D721Med (cell line): ENCODE measurements around the gene ANKS1B.
A peak's percentile ranks its signal among the peaks of the same experiment; 100 is the strongest.
"Not testable (repeated sequence)": the region's sequence is repeated elsewhere in the genome, so short reads cannot be mapped to it uniquely, and the experiment has no call there.

Experiments
- DNase-seq: peaks from one replicate; pipeline ENCODE4 v3.0.0; 2011; ENCODE audit warnings: low spot score; ENCODE audit not compliant: insufficient read length
- FAIRE-seq: peaks from 2 replicates; lab custom pipeline; 2011; peaks lifted over from hg19 to GRCh38; lab: Jason Lieb, UNC
- TF ChIP-seq, protein P1 (sequence below): IDR thresholded peaks from 2 replicates; pipeline ENCODE4 v1.5.1; 2012; ENCODE audit warnings: mild to moderate bottlenecking, control low read depth; ENCODE audit not compliant: insufficient read depth; ENCODE audit errors: missing control alignments

ANKS1B gene

DNA sequence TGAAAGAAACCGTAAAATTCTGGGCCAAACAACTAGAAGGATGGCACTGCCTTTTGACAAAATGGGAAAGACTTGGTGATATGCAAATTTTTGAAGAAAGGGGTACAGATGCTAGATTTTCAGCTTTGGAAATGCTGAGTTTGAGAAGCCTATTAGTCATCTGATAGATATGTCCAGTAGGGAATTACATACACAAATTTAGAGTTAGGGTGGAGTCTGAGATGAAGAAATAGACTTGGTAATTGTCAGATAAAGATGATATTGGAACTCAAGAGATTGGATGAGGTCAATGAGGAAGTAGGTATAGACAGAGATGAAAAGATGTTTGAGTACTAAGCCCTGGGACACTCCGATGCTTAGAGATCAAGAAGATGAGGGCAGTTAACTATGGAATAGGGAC lies 184.1 kb downstream of the ANKS1B start:
- FAIRE-seq (no peak), DNase-seq (no peak)
- TF ChIP-seq, protein P1, sequence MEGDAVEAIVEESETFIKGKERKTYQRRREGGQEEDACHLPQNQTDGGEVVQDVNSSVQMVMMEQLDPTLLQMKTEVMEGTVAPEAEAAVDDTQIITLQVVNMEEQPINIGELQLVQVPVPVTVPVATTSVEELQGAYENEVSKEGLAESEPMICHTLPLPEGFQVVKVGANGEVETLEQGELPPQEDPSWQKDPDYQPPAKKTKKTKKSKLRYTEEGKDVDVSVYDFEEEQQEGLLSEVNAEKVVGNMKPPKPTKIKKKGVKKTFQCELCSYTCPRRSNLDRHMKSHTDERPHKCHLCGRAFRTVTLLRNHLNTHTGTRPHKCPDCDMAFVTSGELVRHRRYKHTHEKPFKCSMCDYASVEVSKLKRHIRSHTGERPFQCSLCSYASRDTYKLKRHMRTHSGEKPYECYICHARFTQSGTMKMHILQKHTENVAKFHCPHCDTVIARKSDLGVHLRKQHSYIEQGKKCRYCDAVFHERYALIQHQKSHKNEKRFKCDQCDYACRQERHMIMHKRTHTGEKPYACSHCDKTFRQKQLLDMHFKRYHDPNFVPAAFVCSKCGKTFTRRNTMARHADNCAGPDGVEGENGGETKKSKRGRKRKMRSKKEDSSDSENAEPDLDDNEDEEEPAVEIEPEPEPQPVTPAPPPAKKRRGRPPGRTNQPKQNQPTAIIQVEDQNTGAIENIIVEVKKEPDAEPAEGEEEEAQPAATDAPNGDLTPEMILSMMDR = no peak

DNA sequence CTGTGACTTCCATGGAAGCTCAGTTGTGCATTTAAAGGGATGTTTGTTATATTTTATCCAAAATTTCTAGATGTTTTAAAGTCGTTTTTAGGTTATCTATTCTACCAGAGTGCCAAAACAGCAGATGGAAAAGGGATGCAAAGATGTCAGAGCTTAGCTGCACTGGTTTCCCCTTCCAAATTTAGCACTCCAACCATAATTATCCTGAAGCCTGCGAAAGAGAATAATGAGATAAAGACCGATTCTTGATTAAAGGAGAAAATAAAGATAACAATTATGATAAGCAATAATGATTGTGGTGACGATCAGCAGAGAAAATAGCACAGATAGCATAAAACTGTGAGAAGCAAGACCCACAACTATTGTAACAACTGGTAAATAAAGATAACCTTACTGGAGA lies 186.8 kb downstream of the ANKS1B start:
- not testable (repeated sequence) for DNase-seq, FAIRE-seq

- no peak for FAIRE-seq
- TF ChIP-seq, protein P1 = no peak
- DNase-seq = no peak
Measured at GRCh38 chr12:99783421-99783820, 201.3 kb downstream of the ANKS1B start.

- FAIRE-seq (no peak), DNase-seq (no peak)
- TF ChIP-seq, protein P1 = no peak
Measured at GRCh38 chr12:99772274-99772673, 212.5 kb downstream of the ANKS1B start.

DNA sequence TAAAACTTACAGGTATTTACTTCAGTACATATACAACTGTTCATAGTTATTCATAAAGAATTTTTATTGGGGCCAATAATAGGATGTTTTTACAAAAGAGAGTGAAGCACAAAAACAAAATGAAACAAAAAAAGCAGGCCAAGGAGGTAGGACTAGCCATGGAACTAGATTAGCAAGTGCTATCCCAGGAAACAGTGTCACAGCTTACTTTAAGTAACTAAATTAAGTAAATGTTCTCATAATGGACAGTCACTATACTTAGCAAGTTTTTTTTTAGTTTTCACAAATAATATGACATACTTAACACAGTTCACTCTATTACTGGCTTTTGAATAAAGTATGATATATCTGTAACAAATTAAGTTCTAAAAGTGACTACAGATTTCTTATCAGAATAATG lies 213.1 kb downstream of the ANKS1B start:
- FAIRE-seq (no peak), DNase-seq (no peak)
- TF ChIP-seq, protein P1 = no peak

DNA sequence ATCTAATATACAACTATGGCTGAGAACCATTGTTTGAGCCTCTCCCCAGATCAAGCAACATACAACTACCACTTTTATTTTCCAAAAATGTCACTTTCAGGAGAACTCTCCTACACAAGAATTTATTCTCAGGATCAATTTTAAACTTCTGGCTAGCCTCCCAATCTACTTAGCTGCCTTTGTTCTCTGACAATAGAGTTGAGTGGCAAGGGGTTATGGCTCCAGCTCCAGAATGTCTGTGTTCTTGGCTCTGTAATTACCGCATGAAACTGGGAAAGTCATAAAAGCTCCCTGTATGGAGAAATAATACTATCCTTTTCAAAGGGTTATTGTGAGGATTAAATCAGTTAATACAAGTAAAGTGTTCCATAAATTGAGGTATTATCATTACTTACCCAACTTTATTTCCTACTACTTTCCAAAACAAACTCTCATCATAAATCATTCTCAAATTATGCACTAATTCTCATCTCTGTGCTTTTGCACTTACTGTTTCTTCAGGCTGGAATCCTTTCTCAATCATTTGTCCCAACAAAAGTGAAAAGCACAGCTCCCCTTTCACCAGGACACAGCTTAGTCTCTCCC lies 215.2 kb downstream of the ANKS1B start:
- no peak for DNase-seq
- TF ChIP-seq, protein P1 = no peak
- no peak for FAIRE-seq

- TF ChIP-seq, protein P1 = no peak
- FAIRE-seq (no peak), DNase-seq (no peak)
Measured at GRCh38 chr12:99768758-99769157, 216.0 kb downstream of the ANKS1B start.

DNA sequence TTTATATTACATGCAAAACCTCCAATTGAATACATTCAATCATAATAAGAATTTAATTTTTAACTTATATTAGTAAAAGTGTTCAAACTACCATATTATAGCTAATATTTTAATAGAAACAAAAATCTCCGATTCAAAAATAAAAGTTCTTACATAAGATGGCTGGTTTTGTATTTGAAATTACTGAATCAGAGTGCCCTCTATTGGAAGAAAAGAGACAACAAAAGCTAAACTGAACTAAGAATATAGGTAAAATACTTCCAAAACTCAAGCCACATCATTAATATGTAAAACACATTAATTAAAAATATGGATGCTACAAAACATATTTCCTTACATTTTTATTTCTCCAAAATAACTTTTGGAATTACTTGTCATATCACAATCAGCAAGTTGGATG lies 216.9 kb downstream of the ANKS1B start:
- TF ChIP-seq, protein P1 = peak; percentile 66
- DNase-seq (no peak), FAIRE-seq (peak; percentile 44)
